ENCODE measurements around the gene KIF5B. TPM values are rescaled to one million over a fixed set of nuclear protein-coding genes. Genes with fewer than 3 reads are reported as not detected.
A peak's percentile ranks its signal among the peaks of the same experiment; 100 is the strongest.

KIF5B gene
- total RNA-seq, 3 donors from 2014 or later, result 91.6 to 188 (median 109) TPM

- H3K36me3 ChIP-seq (ENCODE audit: low read depth), result no peaks in the 10 kb centered on the region
- H3K9me3 ChIP-seq, result peaks cover 7% of the 10 kb centered on the region
- H3K4me1 ChIP-seq (ENCODE audit: low read depth), result peaks cover 3% of the 10 kb centered on the region
- DNase-seq (peak in 1 of 3 donors; percentile 46), ATAC-seq (peak; percentile 88)
- TF ChIP-seq CTCF (IDR thresholded peaks at IDR 0.05), result no peak
- no peak overlapping the region for H3K4me3 ChIP-seq
- intact Hi-C loops (cut with DNase I, micrococcal nuclease), result no loop called here
Observed at GRCh38 chr10:32095116-32095733, 39.0 kb upstream of the KIF5B start.

GRCh38 chr10:32093650-32094049 lies 37.4 kb upstream of the KIF5B start:
- DNase-seq (no peak), ATAC-seq (no peak)
- H3K9me3 ChIP-seq, result peaks cover 4% of the 10 kb centered on the region
- peaks cover 3% of the 10 kb centered on the region for H3K4me1 ChIP-seq (ENCODE audit: low read depth)
- TF ChIP-seq CTCF (IDR thresholded peaks at IDR 0.05), result no peak
- no peak overlapping the region for H3K4me3 ChIP-seq
- H3K36me3 ChIP-seq (ENCODE audit: low read depth), result no peaks in the 10 kb centered on the region
- intact Hi-C loops (cut with DNase I, micrococcal nuclease), result no loop called here

GRCh38 chr10:32091046-32091445 lies 34.8 kb upstream of the KIF5B start:
- intact Hi-C loops (cut with DNase I, micrococcal nuclease), result no loop called here
- Histone ChIP-seq H3K36me3 (ENCODE audit: low read depth) (no peaks in the 10 kb centered on the region), H3K4me1 (ENCODE audit: low read depth) (peaks cover 3% of the 10 kb centered on the region), H3K4me3 (no peak overlapping the region), H3K9me3 (no peaks in the 10 kb centered on the region)
- no peak for DNase-seq
- peak; percentile 73 for ATAC-seq
- TF ChIP-seq CTCF (IDR thresholded peaks at IDR 0.05), result no peak

GRCh38 chr10:32084185-32084851 lies 28.1 kb upstream of the KIF5B start:
- ATAC-seq (no peak), DNase-seq (no peak)
- H3K4me3 ChIP-seq, result no peak overlapping the region
- intact Hi-C loops (cut with DNase I, micrococcal nuclease), result no loop called here
- no peaks in the 10 kb centered on the region for H3K9me3 ChIP-seq
- H3K36me3 ChIP-seq (ENCODE audit: low read depth), result no peaks in the 10 kb centered on the region
- H3K4me1 ChIP-seq (ENCODE audit: low read depth), result no peaks in the 10 kb centered on the region
- TF ChIP-seq CTCF (IDR thresholded peaks at IDR 0.05), result no peak

- no peaks in the 10 kb centered on the region for H3K9me3 ChIP-seq
- H3K4me3 ChIP-seq, result no peak overlapping the region
- no peak for TF ChIP-seq CTCF (IDR thresholded peaks at IDR 0.05)
- DNase-seq, result no peak
- no peaks in the 10 kb centered on the region for H3K36me3 ChIP-seq (ENCODE audit: low read depth)
- ATAC-seq, result no peak
- intact Hi-C loops (cut with DNase I, micrococcal nuclease), result no loop called here
- H3K4me1 ChIP-seq (ENCODE audit: low read depth), result no peaks in the 10 kb centered on the region
Observed at GRCh38 chr10:32077896-32078485, 21.8 kb upstream of the KIF5B start.
